Progenitor cell of endocrine pancreas (in vitro differentiated cells): Measurements from ENCODE around the gene KRT36. TPM values are rescaled to one million over a fixed set of nuclear protein-coding genes. Genes with fewer than 3 reads are reported as not detected.

Source experiments
- DNase-seq: peaks from one replicate; pipeline ENCODE4 v3.0.0; 2021; ENCODE audit warnings: low spot score; ENCODE audit not compliant: unreplicated experiment
- H3K27ac Mint-ChIP-seq: 2 replicates; pipeline ENCODE4 v1.8.0; 2021; ENCODE audit warnings: mild to moderate bottlenecking, moderate library complexity, mixed read lengths
- H3K27me3 Mint-ChIP-seq: 2 replicates; pipeline ENCODE4 v1.8.0; 2021; ENCODE audit warnings: mixed read lengths
- H3K36me3 Mint-ChIP-seq: 2 replicates; pipeline ENCODE4 v1.8.0; 2022; ENCODE audit warnings: mixed read lengths; ENCODE audit not compliant: insufficient read depth
- H3K4me1 Mint-ChIP-seq: 2 replicates; pipeline ENCODE4 v1.8.0; 2021; ENCODE audit warnings: low read depth, mixed read lengths
- H3K4me3 Mint-ChIP-seq: 2 replicates; pipeline ENCODE4 v1.8.0; 2021; ENCODE audit warnings: low read depth, mild to moderate bottlenecking, moderate library complexity, mixed read lengths
- H3K9me3 Mint-ChIP-seq: 2 replicates; pipeline ENCODE4 v1.8.0; 2021; ENCODE audit warnings: low read depth, mixed read lengths
- total RNA-seq: library from RNA; stranded (reverse); gene quantifications from 2 replicates; pipeline ENCODE4 v1.2.1, GENCODE V29; 2021
- TF ChIP-seq, protein P1 (sequence below): fragments of 200-600 bp; sonication (generic); IDR thresholded peaks from one replicate; pipeline ENCODE4 v1.5.0; 2021; ENCODE audit warnings: antibody characterized with exemption, mild to moderate bottlenecking; ENCODE audit not compliant: unreplicated experiment

The KRT36 gene
- total RNA-seq, 1 donor from 2014 or later = not detected

DNA sequence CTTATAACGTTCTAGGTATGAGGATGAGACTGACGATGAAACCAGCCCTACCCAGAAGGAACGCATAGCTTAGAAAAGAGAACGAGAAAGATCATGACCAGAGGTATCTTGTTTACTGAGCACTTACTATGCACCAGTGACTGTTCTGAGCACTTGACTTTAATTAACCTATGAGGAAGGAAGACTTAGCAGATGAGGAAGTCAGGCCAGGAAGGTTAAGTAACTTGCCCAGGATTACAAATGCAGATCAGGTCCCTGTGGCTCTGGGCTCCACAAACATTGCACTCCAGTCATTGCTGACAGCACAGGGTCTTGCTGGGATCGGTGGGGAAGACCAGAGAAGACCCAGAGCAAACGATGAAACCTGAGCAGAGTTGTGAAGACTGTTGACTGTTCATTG lies 8.6 kb upstream of the KRT36 start:
- H3K9me3 Mint-ChIP-seq = no peaks in the 10 kb centered on the region
- no peak overlapping the region for H3K4me3 Mint-ChIP-seq
- no peak overlapping the region for H3K27ac Mint-ChIP-seq
- no peaks in the 10 kb centered on the region for H3K4me1 Mint-ChIP-seq
- no peaks in the 10 kb centered on the region for H3K36me3 Mint-ChIP-seq
- H3K27me3 Mint-ChIP-seq = peaks cover 24% of the 10 kb centered on the region
- DNase-seq = no peak
- TF ChIP-seq, protein P1, sequence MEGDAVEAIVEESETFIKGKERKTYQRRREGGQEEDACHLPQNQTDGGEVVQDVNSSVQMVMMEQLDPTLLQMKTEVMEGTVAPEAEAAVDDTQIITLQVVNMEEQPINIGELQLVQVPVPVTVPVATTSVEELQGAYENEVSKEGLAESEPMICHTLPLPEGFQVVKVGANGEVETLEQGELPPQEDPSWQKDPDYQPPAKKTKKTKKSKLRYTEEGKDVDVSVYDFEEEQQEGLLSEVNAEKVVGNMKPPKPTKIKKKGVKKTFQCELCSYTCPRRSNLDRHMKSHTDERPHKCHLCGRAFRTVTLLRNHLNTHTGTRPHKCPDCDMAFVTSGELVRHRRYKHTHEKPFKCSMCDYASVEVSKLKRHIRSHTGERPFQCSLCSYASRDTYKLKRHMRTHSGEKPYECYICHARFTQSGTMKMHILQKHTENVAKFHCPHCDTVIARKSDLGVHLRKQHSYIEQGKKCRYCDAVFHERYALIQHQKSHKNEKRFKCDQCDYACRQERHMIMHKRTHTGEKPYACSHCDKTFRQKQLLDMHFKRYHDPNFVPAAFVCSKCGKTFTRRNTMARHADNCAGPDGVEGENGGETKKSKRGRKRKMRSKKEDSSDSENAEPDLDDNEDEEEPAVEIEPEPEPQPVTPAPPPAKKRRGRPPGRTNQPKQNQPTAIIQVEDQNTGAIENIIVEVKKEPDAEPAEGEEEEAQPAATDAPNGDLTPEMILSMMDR = no peak

GRCh38 chr17:41496803-41497484 lies 7.2 kb upstream of the KRT36 start:
- Mint-ChIP-seq H3K36me3 (no peaks in the 10 kb centered on the region), H3K9me3 (no peaks in the 10 kb centered on the region), H3K27me3 (peaks cover 26% of the 10 kb centered on the region), H3K4me3 (no peak overlapping the region), H3K27ac (no peak overlapping the region), H3K4me1 (no peaks in the 10 kb centered on the region)
- TF ChIP-seq, protein P1 = peak; percentile 70
- peak; percentile 53 for DNase-seq

- Mint-ChIP-seq H3K36me3 (no peaks in the 10 kb centered on the region), H3K4me3 (no peak overlapping the region), H3K27me3 (peaks cover 24% of the 10 kb centered on the region), H3K9me3 (no peaks in the 10 kb centered on the region), H3K4me1 (no peaks in the 10 kb centered on the region), H3K27ac (peak overlapping the region; percentile 33)
- DNase-seq = no peak
- TF ChIP-seq, protein P1 = no peak
Measured at GRCh38 chr17:41494524-41494923, 4.8 kb upstream of the KRT36 start.

GRCh38 chr17:41492771-41493170 lies 3.1 kb upstream of the KRT36 start:
- Mint-ChIP-seq H3K4me1 (no peaks in the 10 kb centered on the region), H3K4me3 (no peak overlapping the region), H3K27ac (no peak overlapping the region), H3K9me3 (no peaks in the 10 kb centered on the region), H3K36me3 (no peaks in the 10 kb centered on the region), H3K27me3 (peaks cover 29% of the 10 kb centered on the region)
- TF ChIP-seq, protein P1 = no peak
- DNase-seq = no peak

DNA sequence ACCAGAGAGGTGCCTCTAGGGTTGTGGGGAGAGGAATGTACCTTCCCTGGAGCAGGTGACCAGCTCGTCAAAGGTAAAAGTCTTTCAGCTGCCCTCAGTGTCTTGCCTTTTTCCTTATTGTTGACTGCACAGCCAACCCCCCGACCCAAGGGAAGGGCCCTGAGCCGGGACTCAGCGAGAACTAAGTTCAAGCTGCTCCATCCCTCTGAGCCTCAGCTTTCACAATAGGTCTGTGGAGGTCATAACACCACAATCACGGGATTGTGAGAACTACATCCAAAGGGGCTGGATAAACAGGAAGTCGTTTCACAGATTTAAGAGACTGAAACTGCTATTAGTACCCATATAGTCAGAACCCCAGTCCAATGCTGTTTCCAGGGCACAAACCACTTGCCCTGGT lies 2.6 kb upstream of the KRT36 start:
- Mint-ChIP-seq H3K4me1 (no peaks in the 10 kb centered on the region), H3K9me3 (no peaks in the 10 kb centered on the region), H3K36me3 (no peaks in the 10 kb centered on the region), H3K27me3 (peaks cover 30% of the 10 kb centered on the region), H3K27ac (no peak overlapping the region), H3K4me3 (no peak overlapping the region)
- TF ChIP-seq, protein P1 = no peak
- DNase-seq = no peak
